Cardiac fibroblast (primary cell): ENCODE results near the gene ASCL2.

Experiments
- DNase-seq, 2 donors: peaks; one replicate each; pipeline versions ENCODE4 v3.0.0 to v3.0.0-alpha.2; 2010; ENCODE audit warnings: low read depth in 2 of 2
- H3K4me3 ChIP-seq, 2 donors: replicated peaks in 1 of 2; 1 replicate in 1 of 2; 2 replicates in 1 of 2; pipeline ENCODE4 v1.5.1; 2011; ENCODE audit warnings: low read depth in 2 of 2, low read length in 2 of 2, mild to moderate bottlenecking in 2 of 2, moderate library complexity in 1 of 2
- CTCF ChIP-seq: IDR thresholded peaks from one replicate; pipeline ENCODE4 v1.5.1; 2011; ENCODE audit warnings: low read depth, mild to moderate bottlenecking, low read length, inconsistent platforms

The ASCL2 gene

GRCh38 chr11:2265854-2266585 lies 4.4 kb downstream of the ASCL2 start:
- no peak overlapping the region for H3K4me3 ChIP-seq
- DNase-seq, result no peak
- TF ChIP-seq CTCF, result no peak

- no peak for DNase-seq
- no peak overlapping the region for H3K4me3 ChIP-seq
- no peak for TF ChIP-seq CTCF
Observed at GRCh38 chr11:2265396-2265795, 5.0 kb downstream of the ASCL2 start.

GRCh38 chr11:2264366-2265053 lies 5.9 kb downstream of the ASCL2 start:
- DNase-seq, result no peak
- no peak overlapping the region for H3K4me3 ChIP-seq
- TF ChIP-seq CTCF, result no peak

- no peak for TF ChIP-seq CTCF
- no peak for DNase-seq
- no peak overlapping the region for H3K4me3 ChIP-seq
Observed at GRCh38 chr11:2263724-2264360, 6.5 kb downstream of the ASCL2 start.

GRCh38 chr11:2263071-2263565 lies 7.3 kb downstream of the ASCL2 start:
- TF ChIP-seq CTCF, result no peak
- DNase-seq, result no peak

GRCh38 chr11:2262301-2263070 lies 7.9 kb downstream of the ASCL2 start:
- H3K4me3 ChIP-seq, result no peak overlapping the region

More at GRCh38 chr11:2263071-2263565, 7.3 kb downstream of the ASCL2 start:
- H3K4me3 ChIP-seq, result no peak overlapping the region

More at GRCh38 chr11:2262301-2263070, 7.9 kb downstream of the ASCL2 start:
- TF ChIP-seq CTCF, result no peak
- DNase-seq, result no peak
